Ectodermal cell (in vitro differentiated cells): ENCODE data around the gene PDLIM7.
"Not testable (repeated sequence)": the region's sequence is repeated elsewhere in the genome, so short reads cannot be mapped to it uniquely, and the experiment has no call there.

ENCODE experiments used
- H3K27ac ChIP-seq: 2 replicates; pipeline ENCODE4 v1.7.0; 2013; ENCODE audit warnings: mild to moderate bottlenecking, low read depth, low read length; ENCODE audit not compliant: insufficient read depth, poor library complexity, severe bottlenecking
- H3K27me3 ChIP-seq: 2 replicates; pipeline ENCODE4 v1.7.0; 2013; ENCODE audit warnings: mild to moderate bottlenecking, low read length; ENCODE audit not compliant: insufficient read depth, control insufficient read depth, poor library complexity, severe bottlenecking
- H3K36me3 ChIP-seq: one replicate; pipeline ENCODE4 v1.7.0; 2013; ENCODE audit warnings: low read length; ENCODE audit not compliant: control insufficient read depth, insufficient read depth
- H3K4me1 ChIP-seq: one replicate; pipeline ENCODE4 v1.7.0; 2013; ENCODE audit warnings: low read length; ENCODE audit not compliant: control insufficient read depth, insufficient read depth
- H3K4me3 ChIP-seq: 2 replicates; pipeline ENCODE4 v1.7.0; 2013; ENCODE audit warnings: low read depth, low read length, control low read depth; ENCODE audit not compliant: insufficient read depth
- H3K9me3 ChIP-seq: 2 replicates; pipeline ENCODE4 v1.7.0; 2013; ENCODE audit warnings: mild to moderate bottlenecking, low read length, moderate library complexity; ENCODE audit not compliant: control insufficient read depth
- WGBS, 2 experiments: methylation state at CpG; one replicate each; pipeline ENCODE4 v1.1.7; 2013; ENCODE audit warnings: missing lambda C conversion rate in 2 of 2; 5-methylcytosine and 5-hydroxymethylcytosine counted together

PDLIM7 gene

DNA sequence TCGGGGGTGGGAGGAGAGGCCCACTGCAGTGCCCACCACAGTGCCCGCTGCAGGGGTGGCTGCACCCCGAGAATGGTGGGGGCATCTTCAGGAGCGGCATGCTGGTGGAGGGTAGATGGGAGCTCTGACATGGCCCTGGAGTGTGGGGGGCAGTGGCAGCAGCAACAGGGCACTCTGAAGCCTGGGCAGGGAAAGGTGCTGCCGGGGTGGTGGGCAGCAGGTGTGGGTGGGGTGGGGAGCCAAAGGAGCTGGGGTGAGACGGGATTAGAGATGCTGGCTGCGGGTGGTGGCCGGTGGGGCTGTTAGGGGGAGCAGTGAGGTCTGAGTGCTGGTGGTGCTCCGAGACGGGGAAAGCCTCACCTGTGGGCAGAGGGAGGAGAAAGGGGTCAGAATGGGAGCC, 39.0 kb upstream of the PDLIM7 start:
- Histone ChIP-seq H3K27ac (no peak overlapping the region), H3K27me3 (no peaks in the 10 kb centered on the region), H3K36me3 (peaks cover 30% of the 10 kb centered on the region), H3K9me3 (no peaks in the 10 kb centered on the region), H3K4me1 (no peaks in the 10 kb centered on the region), H3K4me3 (no peak overlapping the region)
- 93 to 96% methylated on average over 10 of the region's 10 CpGs for WGBS, 2 experiments

DNA sequence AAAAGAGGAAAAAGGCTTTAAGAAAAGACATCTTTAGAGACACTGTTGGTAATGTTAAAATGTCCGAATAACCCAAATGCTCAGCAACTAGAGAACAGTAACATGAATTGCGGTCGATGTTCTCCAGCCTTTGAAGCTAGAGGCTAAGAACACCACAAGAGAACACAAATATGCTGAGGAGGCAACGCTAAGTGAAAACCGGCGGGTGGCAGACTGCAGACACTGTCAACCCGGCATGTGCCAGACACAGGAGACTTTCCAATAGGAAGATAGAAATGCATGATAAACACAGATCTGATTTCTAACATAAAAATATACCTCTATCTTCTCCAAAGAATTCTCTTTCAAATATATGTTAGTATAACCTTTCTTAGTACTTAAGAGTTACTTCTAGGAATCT, 37.7 kb upstream of the PDLIM7 start:
- WGBS, 2 experiments: 93 to 97% methylated on average over 7 of the region's 7 CpGs
- H3K9me3 ChIP-seq: no peaks in the 10 kb centered on the region
- H3K4me3 ChIP-seq: no peak overlapping the region
- no peaks in the 10 kb centered on the region for H3K4me1 ChIP-seq
- peaks cover 36% of the 10 kb centered on the region for H3K36me3 ChIP-seq
- no peaks in the 10 kb centered on the region for H3K27me3 ChIP-seq
- no peak overlapping the region for H3K27ac ChIP-seq

DNA sequence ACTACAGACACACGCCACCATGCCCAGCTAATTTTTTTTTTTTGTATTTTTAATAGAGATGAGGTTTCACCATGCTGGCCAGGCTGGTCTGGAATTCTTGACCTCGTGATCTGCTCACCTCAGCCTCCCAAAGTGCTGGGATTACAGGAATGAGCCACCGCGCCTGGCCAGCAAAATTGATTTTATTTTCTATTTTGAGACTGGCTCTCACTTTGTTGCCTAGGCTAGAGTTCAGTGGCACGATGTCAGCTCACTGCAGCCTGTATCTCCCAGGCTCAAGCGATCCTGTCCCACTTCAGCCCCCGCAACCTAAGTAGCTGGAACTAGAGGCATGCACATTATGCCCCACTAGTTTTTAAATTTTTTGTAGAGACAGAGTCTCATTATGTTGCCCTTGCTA, 37.0 kb upstream of the PDLIM7 start:
- H3K27ac ChIP-seq, H3K4me3 ChIP-seq, H3K27me3 ChIP-seq, H3K9me3 ChIP-seq, H3K4me1 ChIP-seq: not testable (repeated sequence)
- WGBS, 2 experiments: 95 to 96% methylated on average over 7 of the region's 7 CpGs
- peaks cover 42% of the 10 kb centered on the region for H3K36me3 ChIP-seq

DNA sequence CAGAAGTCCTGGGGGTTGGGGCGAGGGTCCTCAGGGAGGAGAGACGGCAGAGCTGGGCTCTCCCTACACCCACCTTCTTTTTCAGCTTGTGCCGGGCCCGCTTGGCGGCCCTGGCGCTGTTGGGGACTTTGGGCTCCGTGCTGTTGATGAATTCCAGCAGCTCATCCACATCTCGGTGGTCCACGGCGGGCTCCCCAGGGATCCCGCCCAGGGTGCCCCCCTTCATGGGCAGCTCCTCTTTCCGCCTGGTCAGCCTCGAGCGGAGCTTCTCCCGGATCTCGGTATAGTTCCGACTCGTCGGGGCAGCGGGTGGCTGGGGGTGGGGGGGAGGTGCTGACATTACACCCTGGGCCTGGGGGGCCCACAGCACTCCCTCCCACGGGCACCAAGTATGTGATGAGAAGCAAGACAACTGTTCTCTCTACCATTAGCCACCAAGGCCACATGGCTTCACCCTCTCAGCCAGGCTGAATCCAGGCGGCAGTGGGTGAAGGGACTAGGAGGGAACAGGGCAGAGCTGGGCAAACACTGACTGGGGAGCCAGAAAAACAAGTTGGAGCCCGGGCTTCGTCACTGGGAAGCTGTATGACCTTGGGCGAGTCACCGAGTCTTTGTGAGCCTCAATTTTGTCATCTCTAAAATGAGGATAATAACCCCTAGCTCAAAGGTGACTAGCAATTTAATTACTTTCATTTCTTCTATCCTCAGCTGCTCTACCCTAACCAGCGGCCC, 34.0 kb upstream of the PDLIM7 start:
- no peaks in the 10 kb centered on the region for H3K9me3 ChIP-seq
- H3K27ac ChIP-seq: no peak overlapping the region
- peaks cover 31% of the 10 kb centered on the region for H3K36me3 ChIP-seq
- no peaks in the 10 kb centered on the region for H3K27me3 ChIP-seq
- 94 to 95% methylated on average over 27 of the region's 27 CpGs for WGBS, 2 experiments
- H3K4me1 ChIP-seq: no peaks in the 10 kb centered on the region
- H3K4me3 ChIP-seq: no peak overlapping the region

DNA sequence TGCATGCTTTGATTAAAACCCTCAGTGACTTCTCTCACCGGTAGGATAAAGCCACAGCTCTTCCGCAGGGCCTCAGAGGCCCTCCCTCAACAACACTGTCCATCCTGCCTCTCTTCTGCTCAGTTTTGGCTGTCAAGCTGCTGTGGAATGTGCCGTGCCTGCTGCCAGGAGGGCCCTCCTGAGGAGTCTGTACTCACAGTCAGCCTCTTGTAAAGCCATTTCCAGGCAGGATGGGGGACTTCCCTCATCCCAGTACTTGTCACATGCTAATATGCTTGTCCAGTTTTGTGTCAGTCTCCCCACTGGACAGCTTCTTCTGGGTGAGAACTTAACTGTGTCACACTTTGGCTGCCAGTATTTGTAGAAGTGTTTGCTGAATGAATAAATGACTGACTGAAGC, 33.2 kb upstream of the PDLIM7 start:
- Histone ChIP-seq H3K4me1 (no peaks in the 10 kb centered on the region), H3K36me3 (peaks cover 28% of the 10 kb centered on the region), H3K4me3 (no peak overlapping the region), H3K27me3 (no peaks in the 10 kb centered on the region), H3K9me3 (no peaks in the 10 kb centered on the region), H3K27ac (no peak overlapping the region)
- 90 to 93% methylated on average over 3 of the region's 3 CpGs for WGBS, 2 experiments

DNA sequence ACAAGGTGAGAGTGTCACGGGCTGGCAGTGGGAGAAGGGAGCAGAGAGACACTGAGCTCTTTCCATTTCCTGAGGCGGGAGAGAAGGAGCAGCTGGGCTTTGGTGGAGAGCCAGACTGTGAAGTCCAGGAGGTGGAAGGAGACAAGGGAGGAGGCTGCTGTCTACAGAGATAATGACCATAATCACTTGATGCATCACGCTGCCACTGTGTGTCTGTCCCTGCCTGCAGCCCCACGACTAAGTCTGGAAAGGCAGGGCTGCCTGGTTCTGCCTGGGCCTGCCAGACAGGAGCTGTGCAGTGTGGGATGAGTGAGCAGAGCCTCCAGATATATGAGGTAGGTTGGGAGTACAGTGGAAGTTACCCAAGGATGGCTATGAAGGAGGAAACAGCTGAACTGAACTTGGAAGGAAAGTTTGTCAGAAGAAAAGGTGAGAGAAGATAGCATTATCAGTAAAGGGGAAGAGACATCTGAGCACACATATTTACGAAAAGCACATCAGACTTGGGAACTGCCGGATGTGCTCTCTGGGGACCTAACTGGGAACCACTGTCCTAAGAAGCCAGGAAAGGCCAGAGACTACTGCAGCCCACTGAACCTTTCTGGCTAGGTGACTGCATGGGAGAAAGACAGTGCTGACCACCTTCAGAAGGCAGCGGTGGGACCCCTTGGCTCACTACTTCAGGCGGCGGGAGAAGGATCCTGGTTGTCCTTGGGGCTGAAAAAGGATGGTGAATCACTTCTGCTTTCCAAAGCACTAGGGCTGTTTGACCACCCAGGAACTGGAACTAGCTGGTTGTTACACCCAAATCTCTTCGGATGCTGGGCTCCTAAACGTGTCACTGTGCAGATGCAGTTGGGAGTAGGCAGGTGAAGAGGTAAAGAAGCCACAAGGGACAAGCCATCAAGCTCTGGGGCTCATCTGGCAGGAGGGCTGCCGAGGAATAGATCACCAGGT, 32.1 kb upstream of the PDLIM7 start:
- Histone ChIP-seq H3K9me3 (no peaks in the 10 kb centered on the region), H3K4me3 (no peak overlapping the region), H3K36me3 (peaks cover 33% of the 10 kb centered on the region), H3K27me3 (no peaks in the 10 kb centered on the region), H3K27ac (no peak overlapping the region), H3K4me1 (no peaks in the 10 kb centered on the region)
- WGBS, 2 experiments: 95% methylated on average over 12 of the region's 12 CpGs

DNA sequence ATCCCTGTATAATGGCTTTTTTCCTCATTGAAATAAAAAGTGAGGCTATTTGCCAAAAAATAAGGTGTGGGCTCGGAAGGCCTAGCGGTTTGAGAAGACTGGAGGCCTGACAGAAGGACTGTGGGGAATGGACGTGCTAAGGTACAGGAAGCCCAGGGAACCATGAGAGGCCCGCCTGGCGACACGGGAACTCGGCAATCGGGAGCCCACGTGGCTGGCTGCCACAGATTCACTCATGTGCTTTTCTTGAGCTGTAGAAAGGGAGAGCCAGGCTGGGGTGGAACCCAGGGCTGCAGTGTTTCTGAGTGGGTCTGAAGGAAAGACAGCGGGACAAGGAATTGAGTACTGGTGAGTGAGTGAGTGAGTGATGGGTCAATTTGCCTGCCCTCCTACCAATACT, 31.2 kb upstream of the PDLIM7 start:
- H3K9me3 ChIP-seq: no peaks in the 10 kb centered on the region
- peaks cover 42% of the 10 kb centered on the region for H3K36me3 ChIP-seq
- H3K4me1 ChIP-seq: no peaks in the 10 kb centered on the region
- no peak overlapping the region for H3K27ac ChIP-seq
- WGBS, 2 experiments: 97% methylated on average over 10 of the region's 10 CpGs
- H3K4me3 ChIP-seq: no peak overlapping the region
- H3K27me3 ChIP-seq: no peaks in the 10 kb centered on the region

DNA sequence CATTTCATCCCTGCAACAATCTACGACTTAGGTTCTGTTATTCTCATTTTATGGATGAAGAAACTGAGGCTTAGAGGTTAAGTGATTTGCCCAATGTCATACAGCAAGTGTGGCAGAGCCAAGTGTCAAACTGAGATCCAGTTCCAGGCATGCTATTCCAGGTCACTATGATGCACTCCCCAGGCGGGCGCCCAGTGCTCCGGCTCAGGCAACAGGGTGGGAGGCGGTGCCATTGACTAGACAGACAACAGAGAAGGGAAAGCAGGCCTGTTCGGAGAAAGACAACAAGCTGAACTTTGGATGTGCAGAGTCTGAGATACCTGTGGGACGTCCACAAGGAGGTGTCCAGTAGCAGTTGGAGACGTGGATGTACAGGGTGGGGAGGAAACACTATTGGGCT, 30.2 kb upstream of the PDLIM7 start:
- no peak overlapping the region for H3K27ac ChIP-seq
- H3K9me3 ChIP-seq: no peaks in the 10 kb centered on the region
- no peak overlapping the region for H3K4me3 ChIP-seq
- no peaks in the 10 kb centered on the region for H3K4me1 ChIP-seq
- H3K36me3 ChIP-seq: peaks cover 46% of the 10 kb centered on the region
- WGBS, 2 experiments: 95 to 96% methylated on average over 8 of the region's 8 CpGs
- no peaks in the 10 kb centered on the region for H3K27me3 ChIP-seq

DNA sequence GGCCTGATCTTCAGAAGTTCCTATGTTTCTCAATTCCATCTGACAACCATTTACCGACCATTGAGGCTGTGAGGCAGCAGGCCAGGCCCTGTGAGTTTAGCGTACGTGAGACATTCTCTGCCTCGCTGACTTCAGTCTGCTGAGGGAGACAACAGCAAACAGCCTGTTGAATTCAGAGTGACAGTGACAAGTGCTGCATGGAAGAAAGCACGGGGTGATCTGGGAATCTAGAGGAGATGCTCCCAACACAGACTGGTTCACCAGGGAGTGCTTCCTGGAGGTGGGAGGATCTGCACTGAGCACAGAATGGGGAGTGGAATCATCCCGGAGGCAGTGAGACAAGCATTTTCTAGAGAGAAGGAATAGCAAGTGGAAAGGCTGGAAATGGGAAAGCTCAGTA, 29.4 kb upstream of the PDLIM7 start:
- H3K36me3 ChIP-seq: peaks cover 47% of the 10 kb centered on the region
- H3K4me1 ChIP-seq: no peaks in the 10 kb centered on the region
- no peaks in the 10 kb centered on the region for H3K27me3 ChIP-seq
- no peak overlapping the region for H3K4me3 ChIP-seq
- no peaks in the 10 kb centered on the region for H3K9me3 ChIP-seq
- no peak overlapping the region for H3K27ac ChIP-seq
- WGBS, 2 experiments: 97 to 98% methylated on average over 6 of the region's 6 CpGs

DNA sequence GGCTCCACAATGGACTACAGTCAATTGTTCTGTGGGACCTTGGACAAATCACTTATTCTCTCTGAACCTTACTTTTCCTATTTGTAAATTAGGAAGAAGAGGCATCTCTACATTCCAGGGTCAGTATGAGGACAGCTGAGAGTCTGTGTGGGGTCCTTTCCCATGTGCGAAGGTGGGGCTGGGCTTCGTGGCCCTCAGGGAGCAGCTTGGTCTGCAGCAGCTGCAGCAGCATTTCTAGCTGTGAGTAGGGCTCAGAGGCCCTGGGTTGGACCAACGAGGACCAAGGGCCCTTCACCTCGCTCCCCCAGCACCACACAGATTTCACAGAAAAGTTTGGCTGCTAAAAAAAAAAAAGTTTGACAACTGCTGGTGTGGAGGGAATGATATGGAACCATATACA, 28.8 kb upstream of the PDLIM7 start:
- Histone ChIP-seq H3K27me3 (no peaks in the 10 kb centered on the region), H3K4me1 (no peaks in the 10 kb centered on the region), H3K9me3 (no peaks in the 10 kb centered on the region), H3K27ac (no peak overlapping the region), H3K4me3 (no peak overlapping the region), H3K36me3 (peaks cover 52% of the 10 kb centered on the region)
- 96 to 99% methylated on average over 4 of the region's 4 CpGs for WGBS, 2 experiments
